Endodermal cell (in vitro differentiated cells): Measurements from ENCODE around the gene SNX7. TPM values are rescaled to one million over a fixed set of nuclear protein-coding genes. Genes with fewer than 3 reads are reported as not detected.

ENCODE experiments used
- DNase-seq: peaks from one replicate; pipeline ENCODE4 v3.0.0-alpha.2; 2017
- H3K27ac ChIP-seq: 2 replicates; pipeline ENCODE4 v1.5.1; 2013; ENCODE audit warnings: mild to moderate bottlenecking, low read depth, low read length, moderate library complexity
- H3K27me3 ChIP-seq: 2 replicates; pipeline ENCODE4 v1.6.1; 2013; ENCODE audit warnings: mild to moderate bottlenecking, low read length, moderate library complexity; ENCODE audit not compliant: insufficient read depth, control insufficient read depth, poor library complexity, severe bottlenecking
- H3K36me3 ChIP-seq: 2 replicates; pipeline ENCODE4 v1.7.0; 2013; ENCODE audit warnings: mild to moderate bottlenecking, low read length, moderate library complexity; ENCODE audit not compliant: control insufficient read depth, insufficient read depth
- H3K4me1 ChIP-seq: one replicate; pipeline ENCODE4 v1.7.0; 2013; ENCODE audit warnings: low read length; ENCODE audit not compliant: control insufficient read depth, insufficient read depth
- H3K4me3 ChIP-seq: 2 replicates; pipeline ENCODE4 v1.5.1; 2013; ENCODE audit warnings: mild to moderate bottlenecking, low read length, moderate library complexity
- H3K9ac ChIP-seq: 2 replicates; pipeline ENCODE4 v1.6.1; 2013; ENCODE audit warnings: mild to moderate bottlenecking, low read length, moderate library complexity; ENCODE audit not compliant: poor library complexity, severe bottlenecking; ENCODE audit errors: extremely low read depth
- H3K9me3 ChIP-seq: 2 replicates; pipeline ENCODE4 v1.6.1; 2013; ENCODE audit warnings: mild to moderate bottlenecking, low read length, moderate library complexity; ENCODE audit not compliant: control insufficient read depth
- H3K27ac Mint-ChIP-seq: 2 replicates; pipeline ENCODE4 v1.8.0; 2020; ENCODE audit warnings: mixed read lengths
- H3K27me3 Mint-ChIP-seq: 2 replicates; pipeline ENCODE4 v1.8.0; 2021; ENCODE audit warnings: mild to moderate bottlenecking, mixed read lengths; ENCODE audit not compliant: insufficient read depth
- H3K36me3 Mint-ChIP-seq: 2 replicates; pipeline ENCODE4 v1.8.0; 2020; ENCODE audit warnings: low read depth, mixed read lengths
- H3K4me1 Mint-ChIP-seq: 2 replicates; pipeline ENCODE4 v1.8.0; 2020; ENCODE audit warnings: mixed read lengths
- H3K4me3 Mint-ChIP-seq: 2 replicates; pipeline ENCODE4 v1.8.0; 2020; ENCODE audit warnings: mild to moderate bottlenecking, moderate library complexity, mixed read lengths
- H3K9me3 Mint-ChIP-seq: 2 replicates; pipeline ENCODE4 v1.8.0; 2020; ENCODE audit warnings: mild to moderate bottlenecking, mixed read lengths
- CTCF ChIP-seq: fragments of 200-600 bp; sonication (generic); conservative IDR thresholded peaks from 2 replicates; pipeline ENCODE4 v1.5.0; 2021; ENCODE audit warnings: antibody characterized with exemption, mild to moderate bottlenecking
- WGBS, 2 experiments: methylation state at CpG; one replicate each; pipeline versions ENCODE4 v1.1.5 to v1.1.7; 2013; ENCODE audit warnings: missing lambda C conversion rate in 2 of 2, mixed read lengths in 1 of 2; ENCODE audit not compliant: insufficient coverage in 1 of 2, insufficient read length in 1 of 2; 5-methylcytosine and 5-hydroxymethylcytosine counted together
- total RNA-seq, 2 donors: library from RNA; stranded (reverse); fragmentation: NEBNext Ultra II Directional in 1 of 2; extraction: Animal tissue kit (Norgen Biotek cat#: 25700) in 1 of 2; gene quantifications; 2 replicates in 1 of 2; 3 replicates in 1 of 2; pipeline ENCODE4 v1.2.1, GENCODE V29; 2021

Gene SNX7
- total RNA-seq, 2 donors from 2014 or later: 37.5 to 41.5 TPM

DNA sequence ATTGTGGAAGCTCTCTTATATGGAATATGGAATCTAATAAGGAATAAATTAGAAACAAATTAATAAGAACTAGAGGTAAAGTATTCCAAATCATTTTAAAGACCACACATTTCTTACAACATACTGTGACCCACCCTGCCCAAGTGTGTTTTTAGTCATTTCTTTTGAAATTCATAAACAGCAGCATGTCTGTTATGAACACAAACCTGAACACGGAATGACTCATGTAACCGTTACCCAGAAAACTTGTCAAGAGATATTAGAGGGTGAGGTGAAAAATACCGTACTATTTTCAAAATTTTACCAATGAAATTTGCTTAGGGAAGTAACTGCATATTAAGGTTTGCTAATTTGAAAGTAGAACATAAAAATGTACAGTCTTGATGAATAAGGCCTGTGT is 48.4 kb downstream of the SNX7 start:
- Histone ChIP-seq H3K9me3 (peaks cover 11% of the 10 kb centered on the region), H3K4me3 (no peak overlapping the region), H3K4me1 (no peaks in the 10 kb centered on the region), H3K27me3 (no peaks in the 10 kb centered on the region), H3K9ac (no peak overlapping the region), H3K36me3 (peaks cover 12% of the 10 kb centered on the region), H3K27ac (no peak overlapping the region)
- Mint-ChIP-seq H3K27me3 (no peaks in the 10 kb centered on the region), H3K36me3 (peaks cover 18% of the 10 kb centered on the region), H3K27ac (no peak overlapping the region), H3K9me3 (no peaks in the 10 kb centered on the region), H3K4me3 (no peak overlapping the region), H3K4me1 (no peaks in the 10 kb centered on the region)
- TF ChIP-seq CTCF: no peak
- no peak for DNase-seq
- WGBS, 2 experiments: 93 to 94% methylated on average over 3 of the region's 3 CpGs

DNA sequence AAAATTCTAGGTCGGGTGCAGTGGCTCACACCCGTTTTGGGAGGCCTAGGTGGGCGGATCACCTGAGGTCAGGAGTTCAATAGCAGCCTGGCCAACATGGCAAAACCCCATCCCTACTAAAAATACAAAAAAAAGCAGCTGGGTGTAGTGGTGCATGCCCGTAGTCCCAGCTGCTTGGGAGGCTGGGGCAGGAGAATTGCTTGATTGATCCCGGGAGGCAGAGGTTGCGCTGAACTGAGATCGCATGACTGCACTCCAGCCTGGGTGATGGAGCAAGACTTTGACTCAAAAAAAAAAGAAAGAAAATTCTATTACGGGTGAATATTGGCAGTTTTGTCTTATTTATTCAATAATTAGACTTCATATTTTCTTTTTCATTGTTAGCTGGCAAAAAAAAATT is 62.1 kb downstream of the SNX7 start:
- Mint-ChIP-seq H3K4me1 (no peaks in the 10 kb centered on the region), H3K9me3 (no peaks in the 10 kb centered on the region), H3K27ac (no peak overlapping the region), H3K4me3 (no peak overlapping the region), H3K36me3 (peaks cover 15% of the 10 kb centered on the region), H3K27me3 (no peaks in the 10 kb centered on the region)
- DNase-seq: no peak
- Histone ChIP-seq H3K27me3 (no peaks in the 10 kb centered on the region), H3K9me3 (peaks cover 6% of the 10 kb centered on the region), H3K4me3 (no peak overlapping the region), H3K36me3 (no peaks in the 10 kb centered on the region), H3K4me1 (no peaks in the 10 kb centered on the region), H3K27ac (no peak overlapping the region), H3K9ac (no peak overlapping the region)
- 44 to 78% methylated on average over 2 to 7 of the region's 8 CpGs for WGBS, 2 experiments
- TF ChIP-seq CTCF: no peak

- H3K27me3 ChIP-seq: no peaks in the 10 kb centered on the region
- 83 to 87% methylated on average over 7 to 9 of the region's 9 CpGs for WGBS, 2 experiments
- Mint-ChIP-seq H3K9me3 (no peaks in the 10 kb centered on the region), H3K4me3 (no peak overlapping the region), H3K4me1 (peaks cover 36% of the 10 kb centered on the region), H3K36me3 (peaks cover 4% of the 10 kb centered on the region), H3K27ac (no peak overlapping the region), H3K27me3 (no peaks in the 10 kb centered on the region)
- peaks cover 6% of the 10 kb centered on the region for H3K4me1 ChIP-seq
- H3K36me3 ChIP-seq: no peaks in the 10 kb centered on the region
- no peak overlapping the region for H3K27ac ChIP-seq
- peaks cover 5% of the 10 kb centered on the region for H3K9me3 ChIP-seq
- no peak overlapping the region for H3K4me3 ChIP-seq
- no peak overlapping the region for H3K9ac ChIP-seq
- DNase-seq: no peak
- TF ChIP-seq CTCF: no peak
Measured at GRCh38 chr1:98732985-98733781, 71.7 kb downstream of the SNX7 start.
